ENCODE data around the gene RCL1.
"Not testable (repeated sequence)": the region's sequence is repeated elsewhere in the genome, so short reads cannot be mapped to it uniquely, and the experiment has no call there.

Gene RCL1

DNA sequence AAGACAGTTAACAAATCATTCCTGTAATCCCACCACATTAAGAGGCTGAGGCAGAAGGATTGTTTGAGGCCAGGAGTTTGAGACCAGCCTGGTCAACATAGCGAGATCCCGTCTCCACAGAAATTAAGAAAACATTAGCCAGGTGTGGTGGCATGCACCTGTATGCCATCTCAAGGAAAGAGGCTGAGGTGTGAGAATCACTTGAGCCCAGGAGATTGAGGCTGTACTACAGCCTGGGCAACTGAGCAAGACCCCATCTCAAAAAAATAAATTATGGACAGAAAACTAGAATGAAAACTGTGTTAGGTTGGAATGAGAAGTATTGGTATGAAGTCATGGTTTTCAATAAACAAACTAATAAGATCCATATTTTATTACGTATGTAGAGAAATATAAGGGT, 28.7 kb upstream of the RCL1 start:
- Mint-ChIP-seq H3K4me3 (no peak overlapping the region), H3K9me3 (no peaks in the 10 kb centered on the region), H3K27ac (no peak overlapping the region), H3K36me3 (ENCODE audit: low read depth) (no peaks in the 10 kb centered on the region), H3K4me1 (peaks cover 6% of the 10 kb centered on the region), H3K27me3 (ENCODE audit: low read depth) (peaks cover 4% of the 10 kb centered on the region)
- TF ChIP-seq, protein P1, sequence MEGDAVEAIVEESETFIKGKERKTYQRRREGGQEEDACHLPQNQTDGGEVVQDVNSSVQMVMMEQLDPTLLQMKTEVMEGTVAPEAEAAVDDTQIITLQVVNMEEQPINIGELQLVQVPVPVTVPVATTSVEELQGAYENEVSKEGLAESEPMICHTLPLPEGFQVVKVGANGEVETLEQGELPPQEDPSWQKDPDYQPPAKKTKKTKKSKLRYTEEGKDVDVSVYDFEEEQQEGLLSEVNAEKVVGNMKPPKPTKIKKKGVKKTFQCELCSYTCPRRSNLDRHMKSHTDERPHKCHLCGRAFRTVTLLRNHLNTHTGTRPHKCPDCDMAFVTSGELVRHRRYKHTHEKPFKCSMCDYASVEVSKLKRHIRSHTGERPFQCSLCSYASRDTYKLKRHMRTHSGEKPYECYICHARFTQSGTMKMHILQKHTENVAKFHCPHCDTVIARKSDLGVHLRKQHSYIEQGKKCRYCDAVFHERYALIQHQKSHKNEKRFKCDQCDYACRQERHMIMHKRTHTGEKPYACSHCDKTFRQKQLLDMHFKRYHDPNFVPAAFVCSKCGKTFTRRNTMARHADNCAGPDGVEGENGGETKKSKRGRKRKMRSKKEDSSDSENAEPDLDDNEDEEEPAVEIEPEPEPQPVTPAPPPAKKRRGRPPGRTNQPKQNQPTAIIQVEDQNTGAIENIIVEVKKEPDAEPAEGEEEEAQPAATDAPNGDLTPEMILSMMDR (IDR thresholded peaks at IDR 0.05; ENCODE audit: unreplicated experiment in 3 of 3), result no peak

DNA sequence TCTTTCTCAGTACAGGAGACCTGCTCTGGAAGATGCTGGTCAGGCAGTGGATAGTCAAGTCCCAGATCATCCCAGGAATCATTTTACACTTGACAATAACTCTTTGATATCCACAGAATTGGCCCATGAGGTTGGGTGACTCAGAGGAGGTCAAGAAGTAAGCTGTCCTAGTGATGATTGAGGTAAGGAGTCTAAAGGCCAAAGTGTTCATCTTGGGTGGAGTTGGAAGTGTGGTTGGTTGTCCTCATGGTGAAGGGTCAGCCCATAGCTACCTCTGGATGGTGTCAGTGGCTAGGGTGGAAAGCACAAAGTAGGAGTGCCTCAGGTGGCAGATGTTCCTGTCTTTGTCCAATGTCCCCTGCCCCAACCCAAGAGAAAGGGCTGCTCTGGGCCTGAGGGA, 24.1 kb upstream of the RCL1 start:
- Mint-ChIP-seq H3K4me3 (no peak overlapping the region), H3K36me3 (ENCODE audit: low read depth) (no peaks in the 10 kb centered on the region), H3K4me1 (no peaks in the 10 kb centered on the region), H3K9me3 (no peaks in the 10 kb centered on the region), H3K27me3 (ENCODE audit: low read depth) (peaks cover 4% of the 10 kb centered on the region), H3K27ac (no peak overlapping the region)
- TF ChIP-seq, protein P1 (IDR thresholded peaks at IDR 0.05; ENCODE audit: unreplicated experiment in 3 of 3), result no peak

DNA sequence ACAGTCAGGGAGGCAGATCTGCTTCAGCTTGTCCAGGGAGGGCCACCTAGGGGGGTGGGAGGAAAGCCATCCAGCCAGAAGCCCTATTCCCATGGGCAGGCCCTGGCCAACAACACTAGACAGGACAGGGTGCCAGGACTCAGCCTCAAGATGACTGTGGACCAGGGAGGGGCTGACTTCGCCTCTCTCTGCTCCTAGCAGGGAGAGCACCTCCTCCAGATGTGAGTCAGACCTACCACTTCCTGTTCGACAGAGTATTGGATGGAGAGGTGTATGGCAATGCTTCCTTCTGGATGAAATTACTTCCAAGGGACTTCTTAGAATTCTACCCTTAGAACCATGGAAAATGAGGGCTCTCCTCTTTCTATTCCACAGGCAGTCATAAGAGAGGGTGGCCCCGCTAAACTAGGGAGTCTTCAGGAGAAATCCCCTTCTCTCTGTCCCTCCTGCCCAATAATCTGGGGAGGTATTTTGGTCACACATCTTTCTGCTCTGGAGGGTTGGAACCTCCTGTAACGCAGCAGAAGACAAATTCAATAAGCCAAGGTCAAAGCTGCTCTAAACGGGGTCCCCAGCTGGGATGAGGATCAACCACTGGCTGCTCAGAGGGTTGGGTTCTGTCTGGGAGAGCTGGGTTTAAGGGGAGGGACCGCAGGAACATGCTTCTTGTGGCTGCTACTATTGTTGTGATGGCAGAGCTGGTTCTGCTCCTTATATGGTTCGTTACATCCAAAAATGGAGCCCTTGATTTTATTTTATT, 23.2 kb upstream of the RCL1 start:
- no peaks in the 10 kb centered on the region for H3K4me1 Mint-ChIP-seq
- H3K4me3 Mint-ChIP-seq, result no peak overlapping the region
- no peaks in the 10 kb centered on the region for H3K36me3 Mint-ChIP-seq (ENCODE audit: low read depth)
- H3K27me3 Mint-ChIP-seq (ENCODE audit: low read depth), result no peaks in the 10 kb centered on the region
- TF ChIP-seq, protein P1 (IDR thresholded peaks at IDR 0.05; ENCODE audit: unreplicated experiment in 3 of 3), result no peak
- H3K27ac Mint-ChIP-seq, result no peak overlapping the region
- no peaks in the 10 kb centered on the region for H3K9me3 Mint-ChIP-seq

DNA sequence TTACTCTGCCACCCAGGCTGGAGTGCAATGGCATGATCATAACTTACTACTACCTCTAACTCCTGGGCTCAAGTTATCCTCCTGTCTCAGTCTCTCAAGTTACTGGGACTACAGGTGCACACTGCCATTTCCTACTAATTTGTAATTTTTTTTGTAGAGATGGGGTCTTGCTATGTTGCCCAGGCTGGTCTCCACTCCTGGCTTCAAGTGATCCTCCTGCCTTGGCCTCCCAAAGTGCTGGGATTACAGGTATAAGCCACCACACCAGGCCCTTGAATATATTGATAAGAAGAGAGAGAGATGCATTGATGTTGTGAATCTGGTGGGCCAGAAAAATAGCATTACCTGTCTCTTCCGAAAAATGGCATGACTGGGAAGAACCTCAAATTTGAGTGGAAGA, 21.0 kb upstream of the RCL1 start:
- TF ChIP-seq, protein P1 (IDR thresholded peaks at IDR 0.05; ENCODE audit: unreplicated experiment in 3 of 3), result no peak
- no peak overlapping the region for H3K27ac Mint-ChIP-seq
- H3K4me3 Mint-ChIP-seq, result no peak overlapping the region
- no peaks in the 10 kb centered on the region for H3K4me1 Mint-ChIP-seq
- H3K9me3 Mint-ChIP-seq, result no peaks in the 10 kb centered on the region
- H3K36me3 Mint-ChIP-seq (ENCODE audit: low read depth), result no peaks in the 10 kb centered on the region
- no peaks in the 10 kb centered on the region for H3K27me3 Mint-ChIP-seq (ENCODE audit: low read depth)

DNA sequence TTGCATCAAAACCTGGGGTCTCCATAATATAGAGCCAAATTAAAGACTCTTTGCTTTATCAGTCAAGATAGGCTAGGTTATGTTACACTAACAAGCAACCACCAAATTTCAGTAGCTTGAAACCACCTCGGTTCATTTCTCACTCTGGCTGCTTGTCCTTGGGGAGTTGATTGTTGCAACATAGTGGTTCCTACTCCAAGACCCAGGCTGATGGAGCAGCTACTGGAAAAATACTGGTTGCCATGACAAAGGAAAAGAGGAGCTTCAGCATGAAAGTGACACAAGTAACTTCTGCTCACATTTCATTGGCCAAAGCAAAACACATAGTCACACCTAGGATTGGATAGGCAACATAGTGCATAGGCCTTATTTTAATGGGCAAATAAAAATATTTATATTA, 18.5 kb upstream of the RCL1 start:
- no peaks in the 10 kb centered on the region for H3K4me1 Mint-ChIP-seq
- no peak overlapping the region for H3K4me3 Mint-ChIP-seq
- H3K27me3 Mint-ChIP-seq (ENCODE audit: low read depth), result no peaks in the 10 kb centered on the region
- TF ChIP-seq, protein P1 (IDR thresholded peaks at IDR 0.05; ENCODE audit: unreplicated experiment in 3 of 3), result no peak
- no peaks in the 10 kb centered on the region for H3K36me3 Mint-ChIP-seq (ENCODE audit: low read depth)
- H3K9me3 Mint-ChIP-seq, result no peaks in the 10 kb centered on the region
- H3K27ac Mint-ChIP-seq, result no peak overlapping the region

DNA sequence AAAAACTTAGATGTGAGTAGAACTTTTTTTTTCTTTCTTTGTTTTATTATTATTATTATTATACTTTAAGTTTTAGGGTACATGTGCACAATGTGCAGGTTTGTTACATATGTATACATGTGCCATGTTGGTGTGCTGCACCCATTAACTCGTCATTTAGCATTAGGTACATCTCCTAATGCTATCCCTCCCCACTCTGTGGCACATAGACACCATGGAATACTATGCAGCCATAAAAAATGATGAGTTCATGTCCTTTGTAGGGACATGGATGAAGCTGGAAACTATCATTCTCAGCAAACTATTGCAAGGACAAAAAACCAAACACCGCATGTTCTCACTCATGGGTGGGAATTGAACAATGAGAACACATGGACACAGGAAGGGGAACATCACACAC, 17.8 kb upstream of the RCL1 start:
- not testable (repeated sequence) for H3K27ac Mint-ChIP-seq; H3K27me3 Mint-ChIP-seq (ENCODE audit: low read depth); H3K9me3 Mint-ChIP-seq; H3K4me1 Mint-ChIP-seq; H3K36me3 Mint-ChIP-seq (ENCODE audit: low read depth); H3K4me3 Mint-ChIP-seq
